G401.6 (cell line): ENCODE results near the gene TKT.
"Not testable (repeated sequence)": the region's sequence is repeated elsewhere in the genome, so short reads cannot be mapped to it uniquely, and the experiment has no call there.

Experiments used
- FAIRE-seq: peaks from 2 replicates; lab custom pipeline; 2012; peaks lifted over from hg19 to GRCh38; lab: Jason Lieb, UNC

Gene TKT

GRCh38 chr3:53255775-53256703 lies at the start of gene TKT:
Gene TKT (minus strand): TSS chr3:53256022. CDS start chr3:53255942, 80 bp downstream.
- no peak for FAIRE-seq

GRCh38 chr3:53303957-53304356 lies 48.1 kb upstream of the TKT start:
- FAIRE-seq, result no peak

DNA sequence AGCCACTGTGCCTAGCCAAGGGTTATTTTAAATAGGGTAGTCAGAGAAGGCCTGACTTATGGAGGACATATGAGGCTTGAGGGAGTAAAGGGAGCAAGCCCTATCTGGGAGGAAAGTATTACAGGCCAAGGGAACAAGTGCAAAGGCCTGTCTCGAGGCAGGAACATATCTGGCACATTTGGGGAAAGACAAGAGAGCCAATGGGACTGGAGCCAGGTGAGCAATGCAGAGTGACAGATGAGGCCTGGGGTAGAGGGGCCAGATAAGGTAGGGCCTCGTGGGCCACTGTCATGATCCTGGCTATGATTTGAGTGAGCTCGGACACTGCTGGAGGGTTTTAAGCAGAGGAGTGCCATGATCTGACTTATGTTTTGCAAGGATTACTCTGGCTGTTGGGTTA lies 47.7 kb upstream of the TKT start:
- FAIRE-seq, result no peak

- FAIRE-seq, result no peak
Observed at GRCh38 chr3:53300826-53301225, 45.0 kb upstream of the TKT start.

DNA sequence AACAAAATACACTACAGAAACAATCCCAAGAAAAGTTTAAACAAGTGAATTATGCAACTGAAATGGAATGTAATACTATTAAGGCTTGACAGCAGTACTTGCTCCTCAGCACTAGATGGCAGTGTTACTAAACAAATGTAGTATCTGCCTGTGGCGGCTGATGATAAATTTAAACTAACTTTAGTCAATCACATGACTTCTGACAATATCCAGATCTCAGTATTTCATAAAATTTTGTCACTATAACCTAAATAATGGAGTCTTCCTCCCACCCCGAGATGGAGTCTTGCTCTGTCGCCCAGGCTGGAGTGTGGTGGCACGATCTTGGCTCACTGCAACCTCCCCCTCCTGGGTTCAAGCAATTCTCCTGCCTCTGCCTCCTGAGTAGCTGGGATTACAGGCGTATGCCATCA lies 43.8 kb upstream of the TKT start:
- peak; percentile 97 for FAIRE-seq

GRCh38 chr3:53295410-53295809 lies 39.6 kb upstream of the TKT start:
- FAIRE-seq, result no peak

DNA sequence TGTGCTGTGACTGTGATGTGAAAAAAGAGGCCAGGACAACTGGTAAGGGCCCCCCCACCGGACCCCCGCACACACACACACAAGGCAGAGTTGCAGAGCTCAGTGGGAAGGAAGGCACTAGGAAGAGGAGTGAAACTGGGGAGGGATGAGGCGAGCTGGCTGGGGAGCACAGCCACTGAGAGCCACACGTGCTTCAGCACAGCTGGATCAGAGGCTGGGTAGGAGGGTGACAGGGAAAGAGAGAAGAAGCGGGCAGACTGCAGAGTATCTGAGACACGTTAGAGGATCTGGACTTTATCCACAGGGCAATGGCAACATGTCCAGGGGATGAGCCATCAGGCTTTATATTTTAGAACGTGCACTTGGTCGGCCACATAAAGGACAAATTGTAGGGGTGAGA lies 38.0 kb upstream of the TKT start:
- no peak for FAIRE-seq

- FAIRE-seq, result no peak
Observed at GRCh38 chr3:53288214-53288613, 32.4 kb upstream of the TKT start.

- no peak for FAIRE-seq
Observed at GRCh38 chr3:53287131-53287629, 31.4 kb upstream of the TKT start.

DNA sequence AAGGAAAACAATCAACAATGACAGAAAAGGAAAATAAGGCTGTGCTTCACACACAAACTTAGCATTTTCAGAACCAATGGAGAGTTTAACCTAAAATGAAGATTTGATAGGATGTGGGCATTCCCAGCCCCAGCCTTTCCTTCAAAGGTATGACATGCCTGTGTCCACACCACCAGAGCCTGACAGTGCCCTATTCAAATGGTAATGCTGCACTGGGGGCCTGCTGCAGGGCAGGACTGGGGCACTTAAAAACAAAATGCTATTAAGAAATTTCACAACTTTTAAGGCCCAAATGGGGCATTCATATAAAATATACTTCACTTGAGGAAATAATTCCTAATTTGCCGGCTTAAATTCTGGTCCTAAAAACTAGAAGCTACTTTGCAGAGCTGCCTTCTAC lies 30.9 kb upstream of the TKT start:
- FAIRE-seq, result no peak

DNA sequence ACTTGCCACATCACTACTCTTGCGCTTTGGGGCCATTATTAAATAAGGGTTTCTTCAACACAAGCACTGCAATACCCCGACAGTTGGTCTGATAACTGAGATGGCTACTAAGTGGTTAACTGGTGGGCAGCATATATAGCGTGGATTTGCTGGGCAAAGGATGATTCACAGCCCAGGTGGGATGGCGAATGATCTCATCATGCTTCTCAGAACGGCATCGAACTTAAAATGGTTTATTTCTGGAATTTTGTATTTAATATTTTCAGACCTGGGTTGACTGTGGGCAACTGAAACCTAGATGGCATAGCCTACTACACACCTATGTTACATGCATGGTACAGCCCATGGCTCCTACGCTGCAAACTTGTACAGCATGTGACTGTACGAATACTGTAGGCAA lies 26.8 kb upstream of the TKT start:
- no peak for FAIRE-seq

GRCh38 chr3:53278667-53279066 lies 22.8 kb upstream of the TKT start:
- no peak for FAIRE-seq

- no peak for FAIRE-seq
Observed at GRCh38 chr3:53274938-53275605, 19.2 kb upstream of the TKT start.

DNA sequence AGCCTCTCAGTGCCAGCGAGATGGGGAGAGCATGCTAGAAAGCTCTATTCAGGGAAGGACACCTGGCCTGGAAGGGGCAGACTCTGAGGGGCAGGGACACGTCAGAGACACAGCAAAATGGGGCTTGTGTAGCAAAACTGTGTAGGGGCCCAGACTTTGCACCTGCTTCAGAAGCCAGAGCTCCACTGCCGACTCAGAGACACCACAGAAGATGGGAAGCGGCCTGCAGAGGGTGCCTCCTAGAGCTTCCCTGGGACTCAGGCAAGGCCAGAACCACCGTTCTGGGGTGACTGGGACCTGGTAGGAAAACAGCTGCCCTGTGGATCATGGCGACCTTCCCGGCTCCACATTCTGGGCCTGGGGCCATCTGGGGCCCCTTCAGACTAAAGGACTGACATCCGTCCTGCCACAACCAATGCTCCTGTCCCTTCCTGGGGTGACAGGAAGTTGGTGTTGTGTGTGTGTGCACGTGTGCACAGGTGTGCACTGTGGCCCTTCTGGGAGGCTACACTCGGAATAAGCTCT lies 17.4 kb upstream of the TKT start:
- no peak for FAIRE-seq

DNA sequence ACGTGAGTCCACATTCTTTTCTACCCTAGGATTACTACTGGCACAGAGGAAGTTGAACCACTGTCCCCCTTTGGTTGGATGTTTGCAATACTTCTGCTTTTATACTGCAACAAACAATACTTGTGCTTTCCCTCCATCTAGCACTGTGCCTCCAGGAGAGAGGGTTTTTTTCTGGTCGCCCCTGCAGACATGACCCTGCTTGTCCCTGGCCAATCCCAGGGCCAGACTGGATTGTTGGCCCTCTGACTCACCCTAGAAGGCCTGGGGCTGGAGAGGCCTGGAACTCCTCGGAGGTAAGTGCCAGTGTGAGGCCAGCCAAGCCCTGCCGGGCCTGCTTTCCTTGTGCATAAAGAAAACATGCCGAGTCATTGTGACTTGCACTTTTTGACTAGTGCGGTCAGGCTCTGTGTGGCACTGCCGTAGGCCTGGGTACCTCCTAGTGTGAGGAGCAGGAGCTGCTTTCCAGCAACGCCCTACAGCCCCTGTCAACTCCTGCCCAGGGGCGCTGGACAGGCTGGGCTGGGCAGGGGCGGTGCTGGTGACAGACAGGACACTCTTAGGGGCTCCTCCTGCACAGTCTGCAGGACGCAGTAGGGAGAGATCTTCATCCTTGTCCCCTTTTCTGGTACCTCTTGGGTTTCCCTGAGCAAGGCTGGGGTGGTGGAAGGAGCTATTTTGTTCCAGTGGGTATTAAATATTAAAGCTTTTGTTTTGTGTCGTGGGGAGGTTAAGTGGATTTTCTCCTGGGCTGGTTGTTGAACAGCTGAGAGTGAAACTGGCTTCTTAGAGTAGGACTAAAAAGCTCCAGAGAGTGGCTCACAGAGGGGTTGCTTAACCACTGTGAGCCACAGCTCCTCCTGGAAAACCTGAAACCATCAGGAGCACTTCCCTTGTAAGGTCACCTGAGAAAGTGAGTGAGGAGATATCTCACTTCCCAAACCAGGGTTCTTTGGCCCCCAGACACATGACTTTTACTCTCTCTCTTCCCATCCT lies 14.4 kb upstream of the TKT start:
- FAIRE-seq, result peak; percentile 99

GRCh38 chr3:53269193-53269592 lies 13.4 kb upstream of the TKT start:
- not testable (repeated sequence) for FAIRE-seq

DNA sequence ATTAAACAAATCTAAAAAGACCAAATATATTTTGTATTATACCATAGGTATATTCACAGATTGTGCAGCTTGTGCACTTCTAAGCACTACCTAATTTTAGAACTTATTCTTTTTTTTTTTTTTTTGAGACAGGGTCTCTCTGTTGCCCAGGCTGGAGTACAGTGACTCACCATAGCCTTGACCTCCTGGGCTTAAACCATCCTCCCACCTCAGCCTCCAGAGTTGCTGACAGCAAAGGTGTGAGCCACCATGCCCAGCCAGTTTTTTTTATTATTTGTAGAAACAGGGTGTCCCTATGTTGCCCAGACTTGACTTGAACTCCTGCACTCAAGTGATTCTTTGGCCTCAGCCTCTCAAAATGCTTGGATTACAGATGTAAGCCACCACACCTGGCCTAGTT lies 11.9 kb upstream of the TKT start:
- no peak for FAIRE-seq

DNA sequence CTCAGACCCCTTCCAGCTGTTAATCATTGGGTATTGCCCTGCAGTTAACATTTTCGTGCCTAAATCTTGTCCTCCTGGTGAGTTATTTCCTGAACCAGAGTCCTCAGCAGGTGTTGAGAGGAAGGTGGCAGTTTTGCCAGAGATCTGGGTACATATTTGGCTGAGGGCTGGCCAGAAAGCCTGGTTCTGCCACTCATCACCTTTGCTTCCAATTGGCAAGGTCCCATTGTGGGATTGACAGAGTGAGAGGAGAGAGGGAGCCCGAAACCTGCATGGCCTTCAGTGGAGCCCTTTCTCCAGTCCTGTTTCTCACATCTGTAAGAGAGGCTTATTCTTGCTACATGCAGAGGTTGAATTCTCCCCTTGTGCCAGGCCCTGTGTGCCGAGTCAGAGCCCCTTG lies 8.9 kb upstream of the TKT start:
- FAIRE-seq, result no peak

DNA sequence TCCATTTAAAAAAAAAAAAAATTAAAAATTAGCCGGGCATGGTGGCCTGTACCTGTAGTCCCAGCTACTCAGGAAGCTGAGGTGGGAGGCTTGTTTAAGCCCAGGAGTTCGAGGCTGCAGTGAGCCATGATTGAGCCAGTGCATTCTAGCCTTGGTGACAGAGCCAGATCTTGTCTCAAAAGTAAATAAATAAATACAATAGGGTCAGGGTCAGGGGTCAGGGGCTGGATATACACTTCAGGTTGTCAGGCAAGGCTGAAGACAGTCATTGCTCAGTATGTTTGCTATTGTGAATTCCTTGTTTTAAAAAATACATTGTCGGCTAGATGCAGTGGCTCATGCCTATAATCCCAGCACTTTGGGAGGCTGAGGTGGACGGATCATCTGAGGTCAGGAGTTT lies 8.1 kb upstream of the TKT start:
- FAIRE-seq, result no peak

DNA sequence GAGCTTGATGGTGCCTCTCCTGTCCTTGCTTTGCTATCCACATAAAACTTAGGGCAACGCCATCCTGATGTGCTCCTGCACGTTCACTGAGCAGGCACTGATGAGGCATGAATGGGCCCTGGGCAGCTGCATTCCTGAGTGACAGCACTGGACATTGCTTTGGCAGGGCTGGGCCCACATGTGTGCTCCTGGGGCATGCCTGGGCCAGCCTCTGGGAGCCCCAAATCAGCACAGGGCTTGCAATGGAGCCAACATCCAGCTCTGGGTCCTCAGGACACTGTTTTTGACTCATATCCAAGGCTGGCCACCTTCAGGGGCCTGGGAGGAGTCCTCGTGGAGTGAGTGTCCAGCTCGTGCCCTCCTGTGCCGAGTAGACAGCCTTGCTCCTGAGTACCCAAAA lies 5.9 kb upstream of the TKT start:
- no peak for FAIRE-seq

GRCh38 chr3:53260286-53260785 lies 4.5 kb upstream of the TKT start:
- FAIRE-seq, result no peak
